NCI-H146 (cell line): Measurements from ENCODE around the gene SORCS2.

ENCODE experiments used
- DNase-seq: peaks from one replicate; lab custom pipeline; 2025; lab: John Stamatoyannopoulos, UW

SORCS2 gene

DNA sequence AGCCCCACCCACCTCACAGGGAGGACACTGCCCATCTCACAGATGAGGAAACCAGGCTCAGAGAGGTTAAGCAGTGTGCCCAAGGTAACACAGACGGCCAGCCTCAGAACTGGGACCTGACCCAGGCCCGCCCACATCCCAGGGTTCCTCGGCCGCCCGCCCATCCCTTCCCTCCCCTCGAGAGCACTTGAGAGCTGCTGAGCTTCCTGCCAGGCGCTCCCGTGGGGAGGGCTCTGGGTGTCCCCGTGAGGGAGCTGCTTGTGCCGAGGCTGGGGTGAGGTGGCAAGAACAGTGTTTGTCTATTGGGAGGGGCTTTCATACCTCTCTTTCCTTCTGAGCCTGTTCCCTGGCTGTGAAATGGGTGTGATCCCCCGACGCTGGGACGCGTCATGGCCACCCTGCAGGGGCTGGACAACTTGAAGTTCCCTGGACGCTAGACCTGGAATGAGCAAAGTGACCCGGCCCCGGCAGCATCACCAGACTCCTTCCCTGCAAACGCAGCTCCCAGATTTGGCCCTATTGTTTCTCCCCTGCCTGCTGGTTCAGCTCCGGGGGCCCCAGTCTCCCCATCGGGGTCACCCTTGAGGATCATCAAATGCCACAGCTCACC lies 542.4 kb downstream of the SORCS2 start:
- no peak for DNase-seq

DNA sequence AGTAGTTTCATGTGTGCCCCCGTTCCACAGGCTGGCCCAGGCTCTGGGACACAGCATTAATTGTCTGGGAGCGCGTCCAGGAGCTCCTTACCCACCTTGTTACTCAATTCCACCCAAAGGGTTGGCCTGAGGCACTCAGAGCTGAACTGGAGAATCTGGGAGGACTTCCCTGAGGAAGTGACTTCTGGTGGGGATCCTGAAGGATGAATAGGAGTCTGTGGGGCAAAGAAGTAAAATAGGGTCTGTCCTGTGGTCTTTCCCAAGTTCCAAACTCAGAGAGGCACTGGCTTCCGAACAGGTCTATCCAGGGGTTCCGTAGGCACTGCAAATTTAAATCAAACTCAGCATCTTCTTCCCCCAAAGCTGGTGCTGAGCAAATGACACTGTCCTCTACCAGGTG lies 543.1 kb downstream of the SORCS2 start:
- DNase-seq: no peak

- DNase-seq: no peak
These were observed 543.6 kb downstream of the SORCS2 start for GRCh38 chr4:7735961-7736360.

- no peak for DNase-seq
These were observed 544.3 kb downstream of the SORCS2 start for GRCh38 chr4:7736436-7737267.

- DNase-seq: no peak
These were observed 544.9 kb downstream of the SORCS2 start for GRCh38 chr4:7737268-7737645.

DNA sequence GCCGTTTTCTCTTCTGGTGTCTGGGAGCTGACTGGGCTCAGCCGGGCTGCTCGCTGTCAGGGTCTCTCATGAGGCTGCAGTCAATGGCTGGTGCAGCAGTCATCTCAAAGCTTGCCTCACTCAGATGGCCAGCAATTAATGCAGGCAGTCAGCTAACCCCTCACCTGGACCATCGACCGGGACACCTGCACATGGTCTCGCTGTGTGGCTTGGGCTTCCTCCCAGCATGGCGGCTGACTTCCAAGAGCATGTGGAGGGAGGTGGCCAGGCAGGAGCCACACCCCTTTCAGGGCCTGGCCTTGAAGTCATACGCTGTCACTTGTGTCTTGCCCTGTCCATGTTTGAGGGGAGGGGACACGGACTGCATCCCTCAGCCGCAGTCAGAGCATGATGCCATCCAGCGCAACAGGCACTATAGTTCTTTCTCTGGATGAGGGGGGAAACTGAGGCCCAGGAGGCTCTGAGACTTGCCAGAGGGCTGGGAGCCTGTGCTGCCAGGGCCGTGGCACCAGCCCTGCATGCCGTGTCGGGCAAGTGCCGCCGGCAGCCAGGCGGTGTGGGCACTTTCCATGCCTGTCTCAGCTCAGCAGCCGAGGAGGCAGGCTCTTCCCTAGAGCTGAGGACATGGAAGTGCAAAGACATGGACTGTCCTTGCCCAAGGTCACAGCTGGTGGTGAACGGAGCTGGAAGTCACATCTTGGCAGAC lies 545.6 kb downstream of the SORCS2 start:
- DNase-seq: no peak

- DNase-seq: no peak
These were observed 546.2 kb downstream of the SORCS2 start for GRCh38 chr4:7738458-7739076.

GRCh38 chr4:7739077-7739917 lies 547.0 kb downstream of the SORCS2 start:
- DNase-seq: no peak

DNA sequence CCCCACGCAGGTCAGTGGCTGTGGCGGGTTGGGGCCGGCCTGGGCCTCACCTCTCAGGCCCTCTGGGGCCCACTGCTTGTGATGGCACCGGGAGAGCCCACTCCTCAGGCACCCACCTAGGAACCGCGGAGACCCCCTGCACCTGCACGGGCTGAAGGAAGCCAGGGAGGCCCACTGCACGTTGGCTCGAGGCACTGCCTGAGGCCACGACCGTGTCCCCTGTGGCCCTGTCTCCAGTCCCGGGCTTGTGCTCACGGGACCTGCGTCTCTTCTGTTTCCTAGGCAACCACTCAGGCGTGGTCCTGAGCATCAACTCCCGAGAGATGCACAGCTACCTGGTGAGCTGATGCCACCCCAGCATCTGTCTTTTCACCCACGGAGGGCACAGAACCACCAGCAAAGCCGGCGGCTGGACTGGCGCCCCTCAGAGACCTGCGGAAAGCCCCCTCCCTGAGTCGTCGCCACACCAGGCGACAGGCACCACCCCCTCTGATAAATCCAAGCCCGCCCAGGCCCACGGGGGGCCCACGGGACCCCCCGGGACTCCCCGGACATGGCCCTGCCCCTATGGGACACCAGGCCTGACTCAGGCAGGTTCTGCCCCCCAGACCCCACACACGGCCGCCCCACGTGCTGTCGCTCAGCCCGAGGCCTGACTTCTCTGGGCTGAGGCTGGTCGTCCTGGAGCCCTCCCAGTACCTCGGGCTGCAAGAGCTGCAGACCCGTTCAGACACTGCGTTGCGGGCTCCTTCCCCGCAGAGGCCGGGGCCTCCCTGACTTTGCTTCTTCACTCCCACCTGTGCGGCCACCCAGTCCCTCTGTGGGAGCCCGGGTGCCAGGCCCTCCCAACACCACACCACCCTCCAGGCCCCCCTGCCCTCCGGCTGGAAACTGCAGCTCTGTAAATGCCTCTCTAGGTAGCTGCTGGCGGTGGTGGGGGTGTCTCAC lies 547.9 kb downstream of the SORCS2 start:
- no peak for DNase-seq

GRCh38 chr4:7740866-7741525 lies 548.7 kb downstream of the SORCS2 start:
- no peak for DNase-seq

DNA sequence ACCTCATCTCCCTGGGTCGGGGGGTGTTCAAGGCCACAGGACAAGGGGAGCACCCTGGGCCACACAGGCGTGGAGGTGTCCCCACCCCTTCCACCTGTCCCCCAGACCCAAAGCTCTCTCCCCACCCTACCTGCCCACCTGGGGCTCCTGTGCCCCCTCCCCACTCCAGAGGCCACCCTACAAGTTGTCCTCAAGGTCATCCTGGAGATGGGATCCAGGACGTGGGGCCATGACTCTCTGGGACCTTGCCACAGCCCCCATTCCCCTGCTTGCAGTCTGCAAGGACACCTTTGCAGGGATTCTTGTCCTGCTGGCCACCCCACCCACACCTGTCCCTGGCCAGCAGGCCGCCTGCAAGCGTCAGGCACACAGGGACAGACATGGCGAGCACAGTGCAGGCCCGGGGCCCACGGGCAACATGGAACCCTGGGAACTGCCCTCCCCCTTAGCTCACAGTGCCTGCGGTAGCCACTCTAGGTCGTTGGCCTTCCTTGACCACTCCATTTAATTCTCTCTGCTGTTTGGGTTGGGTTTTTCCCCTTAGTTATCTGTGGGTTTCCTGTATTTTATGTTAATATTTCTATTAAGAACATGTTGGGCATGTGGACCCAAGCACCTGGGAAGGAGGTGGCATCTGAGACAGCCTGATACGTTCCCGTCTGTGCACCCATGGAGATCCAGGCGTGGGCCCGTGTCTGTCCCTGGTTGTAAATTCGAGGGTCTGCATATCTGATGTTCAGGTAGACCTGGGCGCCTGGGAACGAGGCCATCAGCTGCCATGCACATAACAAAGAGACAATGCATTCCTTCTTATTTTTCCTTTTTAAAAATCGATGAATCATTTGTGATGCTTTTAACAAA lies 549.8 kb downstream of the SORCS2 start:
- DNase-seq: no peak

- DNase-seq: no peak
These were observed 550.5 kb downstream of the SORCS2 start for GRCh38 chr4:7742807-7743280.

DNA sequence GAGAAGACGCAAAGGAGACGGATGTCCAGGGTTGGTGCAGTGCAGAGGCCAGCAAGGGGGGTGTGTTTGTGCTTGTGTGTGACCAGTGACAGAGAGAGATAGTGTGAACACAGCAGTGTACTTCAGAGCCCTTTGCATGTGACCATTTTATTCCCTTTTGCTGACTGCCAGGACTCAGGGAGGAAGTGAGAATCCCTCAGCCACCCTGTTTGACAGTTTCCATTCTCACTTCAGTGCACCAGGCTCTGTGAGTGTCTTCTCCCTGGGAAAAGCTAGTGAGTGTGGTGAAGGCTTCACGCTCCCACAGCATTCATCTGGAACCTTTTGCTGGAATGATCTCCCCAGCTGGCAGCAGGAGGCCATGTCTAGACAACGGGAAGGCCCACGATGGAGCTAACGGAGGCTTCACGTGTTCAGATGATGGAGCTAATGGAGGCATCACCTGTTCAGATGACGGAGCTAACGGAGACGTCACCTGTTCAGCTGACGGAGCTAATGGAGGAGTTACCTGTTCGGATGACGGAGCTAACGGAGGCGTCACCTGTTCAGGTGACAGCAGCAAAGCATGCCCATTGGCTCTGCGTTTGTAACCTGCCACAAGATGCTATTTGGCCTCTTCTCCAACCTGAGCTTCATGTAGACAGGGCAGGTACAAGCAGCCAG lies 551.9 kb downstream of the SORCS2 start:
- DNase-seq: no peak

GRCh38 chr4:7745301-7745885 lies 553.1 kb downstream of the SORCS2 start:
- DNase-seq: no peak

GRCh38 chr4:7746351-7747061 lies 554.2 kb downstream of the SORCS2 start:
- DNase-seq: no peak

DNA sequence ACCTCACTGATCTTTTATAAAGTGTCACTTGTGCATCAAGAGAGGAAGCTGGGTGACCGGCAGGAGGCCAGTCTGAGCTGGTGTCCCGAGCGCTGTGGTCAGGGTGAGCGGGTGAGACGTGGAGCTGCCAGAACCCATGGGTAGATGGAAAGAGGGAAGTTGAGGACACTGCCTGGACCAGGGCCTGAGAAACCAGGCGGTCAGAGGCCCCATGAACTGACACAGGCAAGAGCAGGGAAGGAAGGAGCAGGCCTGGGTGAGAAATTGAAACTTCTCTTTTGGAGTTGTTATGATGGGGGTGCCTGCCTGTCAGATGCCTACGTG lies 554.7 kb downstream of the SORCS2 start:
- no peak for DNase-seq

DNA sequence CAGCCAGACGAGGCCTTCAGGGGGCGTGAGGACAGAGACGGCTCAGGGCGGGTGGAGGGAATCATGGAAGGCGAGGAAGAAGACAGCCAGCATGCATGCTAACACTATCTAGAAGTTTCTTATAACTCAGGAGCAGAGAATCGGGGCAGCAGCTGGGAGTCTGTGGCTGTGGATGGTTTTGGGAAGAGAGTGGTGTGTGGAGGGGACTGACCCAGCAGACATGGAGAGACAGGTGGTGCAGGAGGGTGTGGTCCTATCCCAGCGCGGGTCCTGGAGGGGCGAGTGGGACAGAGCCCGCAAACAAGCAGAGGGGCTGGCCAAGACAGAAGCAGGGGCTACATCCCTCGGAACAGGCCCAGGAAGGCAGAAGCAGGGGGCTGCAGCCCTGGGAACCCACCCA lies 555.2 kb downstream of the SORCS2 start:
- no peak for DNase-seq

DNA sequence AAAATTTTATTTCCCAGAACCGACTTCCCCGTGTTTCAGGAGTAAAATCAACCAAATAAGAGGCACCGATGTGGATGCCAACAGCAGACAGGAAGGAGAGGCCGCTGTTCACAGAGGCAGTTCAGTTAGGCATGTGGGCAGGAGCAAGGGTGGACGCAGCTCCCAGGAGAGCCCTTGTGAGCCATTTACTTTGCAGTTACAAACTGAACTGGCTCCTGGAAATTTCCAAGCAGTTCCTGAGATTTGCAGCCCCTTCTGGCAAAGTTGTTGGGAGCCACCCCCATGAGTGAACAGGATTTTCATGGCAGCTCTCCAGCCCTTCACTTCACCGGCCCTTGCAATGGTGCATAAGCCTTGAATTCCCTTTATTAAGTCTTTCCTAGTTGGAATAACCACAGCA lies 558.2 kb downstream of the SORCS2 start:
- no peak for DNase-seq
